Measurements from ENCODE around the gene ZNF330. TPM values are rescaled to one million over a fixed set of nuclear protein-coding genes. Genes with fewer than 3 reads are reported as not detected.

The ZNF330 gene
- 25.4 to 28.0 TPM (median 26.4 TPM) in 5 replicates for total RNA-seq (2022; extraction: Qiagen RNA extraction)

GRCh38 chr4:141220691-141221659 is at the start of gene ZNF330:
Gene ZNF330, plus strand, starts transcription at chr4:141220895. Its CDS starts 1,477 bp downstream, at chr4:141222372.

Other genes with a start within 250 kb of the ZNF330 start
- 0.20 to 0.55 TPM (median 0.41 TPM) in 5 replicates for gene RNF150, start 87.4 kb upstream of the ZNF330 start, total RNA-seq (2022; extraction: Qiagen RNA extraction)

Measured in A549 treated with dexamethasone at 1 μM for 4 hours (cell line).